Parathyroid adenoma (tissue), 2 donors: ENCODE measurements around the gene B3GAT3.

Source experiments
- H2AFZ ChIP-seq: fragments of 300-600 bp; sonication (generic); one replicate; pipeline ENCODE4 v1.7.0; 2017; ENCODE audit warnings: antibody characterized with exemption, mild to moderate bottlenecking
- H3K27ac ChIP-seq: fragments of 300-600 bp; sonication (generic); one replicate; pipeline ENCODE4 v1.7.0; 2017
- H3K27me3 ChIP-seq: fragments of 300-600 bp; sonication (generic); one replicate; pipeline ENCODE4 v1.7.0; 2017; ENCODE audit warnings: low read length; ENCODE audit not compliant: control insufficient read depth, insufficient read depth
- H3K36me3 ChIP-seq: fragments of 300-600 bp; sonication (generic); one replicate; pipeline ENCODE4 v1.7.0; 2017; ENCODE audit warnings: low read length; ENCODE audit not compliant: control insufficient read depth, insufficient read depth
- H3K4me1 ChIP-seq: fragments of 300-600 bp; sonication (generic); one replicate; pipeline ENCODE4 v1.7.0; 2017; ENCODE audit warnings: control low read depth
- H3K4me2 ChIP-seq: fragments of 300-600 bp; sonication (generic); one replicate; pipeline ENCODE4 v1.7.0; 2017; ENCODE audit warnings: low read length
- H3K4me3 ChIP-seq: fragments of 300-600 bp; sonication (generic); one replicate; pipeline ENCODE4 v1.7.0; 2017; ENCODE audit warnings: low read depth, low read length
- H3K79me2 ChIP-seq: fragments of 300-600 bp; sonication (generic); one replicate; pipeline ENCODE4 v1.7.0; 2017; ENCODE audit warnings: control low read depth
- H3K9ac ChIP-seq: fragments of 300-600 bp; sonication (generic); one replicate; pipeline ENCODE4 v1.7.0; 2017; ENCODE audit warnings: mild to moderate bottlenecking
- H3K9me3 ChIP-seq: fragments of 300-600 bp; sonication (generic); one replicate; pipeline ENCODE4 v1.7.0; 2017; ENCODE audit warnings: low read length; ENCODE audit not compliant: control insufficient read depth
- TF ChIP-seq, protein P1 (sequence below): fragments of 300-600 bp; sonication (generic); IDR thresholded peaks from one replicate; pipeline ENCODE4 v1.7.0; 2017; ENCODE audit warnings: antibody characterized with exemption, mild to moderate bottlenecking
- donor health status: primary hyperparathyroidism.

B3GAT3 gene

DNA sequence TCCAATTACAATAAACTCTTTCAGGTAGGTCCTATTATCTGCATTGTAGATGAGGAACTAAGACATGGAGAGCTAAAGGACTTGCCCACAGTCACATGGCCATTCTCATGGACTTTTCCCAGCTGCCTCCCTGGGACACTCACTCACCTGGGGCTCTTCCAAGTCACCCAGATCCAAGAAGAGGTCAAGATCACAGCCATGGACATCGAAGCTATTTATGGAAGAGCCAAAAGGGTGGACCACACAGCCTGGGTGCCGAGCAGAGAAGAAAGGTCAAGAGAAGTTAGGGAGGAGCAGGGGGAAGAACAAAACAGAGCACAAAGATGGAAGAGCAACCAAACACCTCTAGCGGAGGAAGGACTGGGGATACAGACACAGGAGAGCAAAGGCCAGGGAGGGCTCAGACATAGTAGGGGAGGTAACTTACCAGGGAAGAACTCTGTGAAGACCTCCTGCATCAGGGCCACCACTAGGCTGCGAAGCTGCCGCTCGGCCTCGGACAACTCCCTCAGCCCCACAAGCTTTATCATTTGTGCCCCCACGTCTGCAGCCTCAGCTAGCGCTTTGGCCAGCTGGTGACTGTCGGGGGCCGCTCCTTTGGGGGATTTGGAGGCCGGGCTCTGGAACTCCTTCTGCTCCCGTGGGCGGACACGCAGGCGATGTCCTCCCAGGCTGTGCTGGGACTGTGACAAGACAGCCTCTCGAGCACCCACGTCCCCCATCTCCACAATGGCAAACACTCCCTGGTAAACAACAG, 40.6 kb downstream of the B3GAT3 start:
- Histone ChIP-seq H3K36me3 (no peaks in the 10 kb centered on the region), H3K27ac (no peak overlapping the region)

DNA sequence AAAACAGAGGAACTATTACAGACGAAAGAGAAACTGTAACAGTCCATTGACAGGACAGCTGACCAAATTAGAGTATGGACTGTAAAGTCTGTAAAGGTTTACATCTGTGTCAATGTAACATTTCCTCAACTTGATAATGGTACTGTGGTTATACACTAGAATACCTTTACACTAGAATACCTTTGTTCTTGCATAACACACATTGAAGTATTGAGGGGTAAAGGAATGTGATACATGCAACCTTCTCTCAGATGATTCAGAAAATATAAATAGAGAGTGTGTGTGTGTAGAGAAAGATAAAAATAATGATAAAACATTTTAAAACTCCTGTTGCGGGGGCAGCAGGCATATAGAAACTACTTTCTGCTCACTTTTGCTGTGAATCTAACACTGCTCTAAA, 42.5 kb downstream of the B3GAT3 start:
- H3K4me1 ChIP-seq: no peaks in the 10 kb centered on the region
- H3K9ac ChIP-seq: no peak overlapping the region
- no peak overlapping the region for H2AFZ ChIP-seq
- H3K4me3 ChIP-seq: no peak overlapping the region
- H3K79me2 ChIP-seq: no peaks in the 10 kb centered on the region
- H3K4me2 ChIP-seq: no peak overlapping the region
- H3K9me3 ChIP-seq: no peaks in the 10 kb centered on the region
- H3K27ac ChIP-seq: no peak overlapping the region
- no peaks in the 10 kb centered on the region for H3K36me3 ChIP-seq
- no peaks in the 10 kb centered on the region for H3K27me3 ChIP-seq
- TF ChIP-seq, protein P1, sequence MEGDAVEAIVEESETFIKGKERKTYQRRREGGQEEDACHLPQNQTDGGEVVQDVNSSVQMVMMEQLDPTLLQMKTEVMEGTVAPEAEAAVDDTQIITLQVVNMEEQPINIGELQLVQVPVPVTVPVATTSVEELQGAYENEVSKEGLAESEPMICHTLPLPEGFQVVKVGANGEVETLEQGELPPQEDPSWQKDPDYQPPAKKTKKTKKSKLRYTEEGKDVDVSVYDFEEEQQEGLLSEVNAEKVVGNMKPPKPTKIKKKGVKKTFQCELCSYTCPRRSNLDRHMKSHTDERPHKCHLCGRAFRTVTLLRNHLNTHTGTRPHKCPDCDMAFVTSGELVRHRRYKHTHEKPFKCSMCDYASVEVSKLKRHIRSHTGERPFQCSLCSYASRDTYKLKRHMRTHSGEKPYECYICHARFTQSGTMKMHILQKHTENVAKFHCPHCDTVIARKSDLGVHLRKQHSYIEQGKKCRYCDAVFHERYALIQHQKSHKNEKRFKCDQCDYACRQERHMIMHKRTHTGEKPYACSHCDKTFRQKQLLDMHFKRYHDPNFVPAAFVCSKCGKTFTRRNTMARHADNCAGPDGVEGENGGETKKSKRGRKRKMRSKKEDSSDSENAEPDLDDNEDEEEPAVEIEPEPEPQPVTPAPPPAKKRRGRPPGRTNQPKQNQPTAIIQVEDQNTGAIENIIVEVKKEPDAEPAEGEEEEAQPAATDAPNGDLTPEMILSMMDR: no peak

More for the DNA sequence above, 40.6 kb downstream of the B3GAT3 start:
- H3K9me3 ChIP-seq: no peaks in the 10 kb centered on the region
- H3K9ac ChIP-seq: no peak overlapping the region
- TF ChIP-seq, protein P1: no peak
- H2AFZ ChIP-seq: no peak overlapping the region
- no peaks in the 10 kb centered on the region for H3K27me3 ChIP-seq
- H3K79me2 ChIP-seq: no peaks in the 10 kb centered on the region
- H3K4me2 ChIP-seq: no peak overlapping the region
- H3K4me1 ChIP-seq: no peaks in the 10 kb centered on the region
- no peak overlapping the region for H3K4me3 ChIP-seq

DNA sequence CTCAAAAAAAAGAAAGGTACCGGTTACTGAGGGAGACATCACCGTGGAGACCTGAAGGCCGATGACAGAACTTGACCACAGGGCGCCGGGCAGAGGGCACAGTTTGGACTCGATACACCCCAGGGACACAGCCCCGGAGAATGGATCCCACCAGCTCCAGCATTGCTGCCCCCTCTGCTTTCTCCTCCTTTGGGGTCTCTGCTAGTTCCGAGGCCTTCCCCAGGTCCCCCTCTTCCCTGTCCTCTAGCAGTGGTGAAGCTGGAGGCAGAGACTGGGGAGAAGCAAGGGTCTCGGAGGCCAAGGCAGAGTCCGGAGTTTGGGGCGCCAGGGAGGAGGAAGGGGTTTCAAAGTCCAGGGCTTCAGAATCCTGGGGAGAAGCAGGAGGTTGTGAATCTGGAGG, 43.2 kb downstream of the B3GAT3 start:
- Histone ChIP-seq H3K9me3 (no peaks in the 10 kb centered on the region), H3K4me2 (no peak overlapping the region), H3K9ac (no peak overlapping the region), H3K4me3 (no peak overlapping the region), H2AFZ (no peak overlapping the region), H3K36me3 (no peaks in the 10 kb centered on the region), H3K27me3 (no peaks in the 10 kb centered on the region), H3K79me2 (no peaks in the 10 kb centered on the region), H3K4me1 (no peaks in the 10 kb centered on the region), H3K27ac (no peak overlapping the region)
- TF ChIP-seq, protein P1: no peak

DNA sequence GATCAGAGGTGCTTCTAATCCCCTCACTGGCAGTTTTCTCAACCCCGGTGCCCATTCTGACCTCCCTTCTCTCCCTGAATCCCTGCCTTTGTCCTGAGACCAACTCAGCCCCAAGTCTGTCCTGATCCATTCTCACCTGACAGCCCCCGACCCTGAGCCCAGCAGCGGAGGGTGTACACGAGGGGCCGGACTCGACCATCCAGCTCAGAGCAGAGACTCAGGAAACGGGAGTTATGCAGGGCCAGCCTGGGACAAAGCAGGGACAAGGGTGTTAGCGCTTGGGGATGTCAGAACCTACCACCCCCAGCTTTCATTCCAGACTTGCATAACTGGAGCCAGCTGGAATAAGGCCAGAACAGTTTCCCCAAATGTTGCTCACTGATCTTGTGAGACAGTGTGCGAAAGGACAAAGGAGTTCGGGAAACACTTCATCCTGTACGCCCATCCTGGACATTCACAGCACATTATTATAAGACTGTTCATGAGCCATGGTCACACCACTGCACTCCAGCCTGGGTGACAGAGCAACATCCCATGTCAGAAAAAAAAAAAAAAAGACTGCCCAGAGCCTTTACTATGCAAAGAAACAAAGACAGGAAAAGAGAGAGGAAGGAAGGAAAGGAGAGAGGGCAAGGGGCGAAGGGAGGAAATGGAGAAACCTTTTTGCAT, 44.6 kb downstream of the B3GAT3 start:
- no peaks in the 10 kb centered on the region for H3K4me1 ChIP-seq
- no peak overlapping the region for H3K4me2 ChIP-seq
- no peak overlapping the region for H2AFZ ChIP-seq
- no peak overlapping the region for H3K4me3 ChIP-seq
- no peaks in the 10 kb centered on the region for H3K36me3 ChIP-seq
- H3K27ac ChIP-seq: peak overlapping the region; percentile 69
- H3K9me3 ChIP-seq: no peaks in the 10 kb centered on the region
- H3K27me3 ChIP-seq: no peaks in the 10 kb centered on the region
- no peaks in the 10 kb centered on the region for H3K79me2 ChIP-seq
- TF ChIP-seq, protein P1: no peak
- no peak overlapping the region for H3K9ac ChIP-seq
